GM12873 (cell line): Measurements from ENCODE around the gene HPCAL4.

Source experiments
- CTCF ChIP-seq: IDR thresholded peaks from 2 replicates; pipeline ENCODE4 v1.5.1; 2012; ENCODE audit warnings: low read depth, mild to moderate bottlenecking, moderate library complexity, low read length, control low read depth; ENCODE audit not compliant: insufficient read depth; ENCODE audit errors: missing control alignments

Gene HPCAL4

GRCh38 chr1:39668894-39669293 is 22.3 kb downstream of the HPCAL4 start:
- no peak for TF ChIP-seq CTCF

- no peak for TF ChIP-seq CTCF
Observed at GRCh38 chr1:39668111-39668510, 23.1 kb downstream of the HPCAL4 start.

GRCh38 chr1:39666772-39667171 is 24.5 kb downstream of the HPCAL4 start:
- TF ChIP-seq CTCF: no peak

GRCh38 chr1:39663559-39663958 is 27.7 kb downstream of the HPCAL4 start:
- TF ChIP-seq CTCF: no peak

GRCh38 chr1:39662861-39663260 is 28.4 kb downstream of the HPCAL4 start:
- no peak for TF ChIP-seq CTCF

- TF ChIP-seq CTCF: no peak
Observed at GRCh38 chr1:39659538-39659937, 31.7 kb downstream of the HPCAL4 start.

- no peak for TF ChIP-seq CTCF
Observed at GRCh38 chr1:39659110-39659509, 32.1 kb downstream of the HPCAL4 start.
